A673 (cell line): Measurements from ENCODE around the gene TRMT2B. TPM values are rescaled to one million over a fixed set of nuclear protein-coding genes. Genes with fewer than 3 reads are reported as not detected.

Experiments
- BruUV-seq: library from RNA; stranded (reverse); fragments of 400-500 nt; replicated peaks from 2 replicates; lab custom pipeline; 2021; lab: Mats Ljungman, UMichigan
- CTCF ChIA-PET: fragments of 300-600 bp; sonication (Branson Sonifier 250); formaldehyde crosslinking; loops from one replicate; lab custom pipeline; 2022; ENCODE audit warnings: antibody characterized with exemption; lab: Charles Lee
- POLR2A ChIA-PET: fragments of 300-600 bp; sonication (Branson Sonifier 250); formaldehyde crosslinking; loops from one replicate; lab custom pipeline; 2022; ENCODE audit warnings: antibody characterized with exemption; ENCODE audit not compliant: low non-redundant PET; lab: Charles Lee
- DNase-seq: peaks from one replicate; pipeline ENCODE4 v3.0.0-alpha.2; 2015; ENCODE audit warnings: low spot score
- H3K27ac ChIP-seq: fragments of 200-600 bp; sonication (generic); 2 replicates; pipeline ENCODE4 v1.5.1; 2016; ENCODE audit warnings: mixed run types, low read depth, mild to moderate bottlenecking, mixed read lengths, antibody characterized with exemption, low read length; ENCODE audit not compliant: poor library complexity, severe bottlenecking
- H3K27me3 ChIP-seq: fragments of 200-600 bp; sonication (generic); replicated peaks from 2 replicates; pipeline ENCODE4 v1.6.1; 2017; ENCODE audit warnings: mixed run types, low read depth, mild to moderate bottlenecking, mixed read lengths, antibody characterized with exemption, low read length; ENCODE audit not compliant: insufficient read depth, poor library complexity
- H3K36me3 ChIP-seq: fragments of 200-600 bp; sonication (generic); 2 replicates; pipeline ENCODE4 v1.6.1; 2016; ENCODE audit warnings: mixed run types, mild to moderate bottlenecking, mixed read lengths, antibody characterized with exemption, low read length; ENCODE audit not compliant: insufficient read depth, poor library complexity, severe bottlenecking
- H3K4me1 ChIP-seq: fragments of 200-600 bp; sonication (generic); 2 replicates; pipeline ENCODE4 v1.6.1; 2017; ENCODE audit warnings: mixed run types, mild to moderate bottlenecking, mixed read lengths, antibody characterized with exemption, low read length; ENCODE audit not compliant: insufficient read depth, poor library complexity, severe bottlenecking
- H3K4me3 ChIP-seq: fragments of 200-600 bp; sonication (generic); 2 replicates; pipeline ENCODE4 v1.5.1; 2016; ENCODE audit warnings: low read depth, mixed run types, mild to moderate bottlenecking, mixed read lengths, low read length; ENCODE audit not compliant: poor library complexity, severe bottlenecking
- H3K9me3 ChIP-seq: fragments of 200-600 bp; sonication (generic); 2 replicates; pipeline ENCODE4 v1.6.1; 2016; ENCODE audit warnings: mixed run types, low read depth, mild to moderate bottlenecking, mixed read lengths, antibody characterized with exemption, low read length; ENCODE audit not compliant: poor library complexity, severe bottlenecking
- EZH2 ChIP-seq: fragments of 200-600 bp; sonication (generic); IDR thresholded peaks from 2 replicates; pipeline ENCODE4 v1.6.1; 2017; ENCODE audit warnings: borderline replicate concordance, low read depth, mild to moderate bottlenecking, mixed read lengths, antibody characterized with exemption, low read length; ENCODE audit not compliant: poor library complexity, severe bottlenecking
- intact Hi-C: fragments of 100-400 bp; cut with micrococcal nuclease; formaldehyde crosslinking; loops from one replicate; pipeline ENCODE4 v1.10.0; 2022; ENCODE audit not compliant: unreplicated experiment
- total RNA-seq: library from RNA; stranded (reverse); gene quantifications from 2 replicates; pipeline ENCODE4 v1.2.3, GENCODE V29; 2021
- TF ChIP-seq, protein P1 (sequence below): fragments of 300-800, 200-600 bp; sonication (generic); conservative IDR thresholded peaks from 2 replicates; pipeline ENCODE4 v1.5.1; 2017; ENCODE audit warnings: low read depth, mild to moderate bottlenecking, antibody characterized with exemption, low read length, moderate library complexity, mixed read lengths

Gene TRMT2B
- total RNA-seq, 1 experiment from 2014 or later: 20.8 TPM

- BruUV-seq: no TSS peak
- intact Hi-C loops: no loop called here
- POLR2A ChIA-PET: no interaction called here
- CTCF ChIA-PET: no interaction called here
- no peaks in the 10 kb centered on the region for H3K36me3 ChIP-seq
- no peaks in the 10 kb centered on the region for H3K9me3 ChIP-seq
- TF ChIP-seq, protein P1, sequence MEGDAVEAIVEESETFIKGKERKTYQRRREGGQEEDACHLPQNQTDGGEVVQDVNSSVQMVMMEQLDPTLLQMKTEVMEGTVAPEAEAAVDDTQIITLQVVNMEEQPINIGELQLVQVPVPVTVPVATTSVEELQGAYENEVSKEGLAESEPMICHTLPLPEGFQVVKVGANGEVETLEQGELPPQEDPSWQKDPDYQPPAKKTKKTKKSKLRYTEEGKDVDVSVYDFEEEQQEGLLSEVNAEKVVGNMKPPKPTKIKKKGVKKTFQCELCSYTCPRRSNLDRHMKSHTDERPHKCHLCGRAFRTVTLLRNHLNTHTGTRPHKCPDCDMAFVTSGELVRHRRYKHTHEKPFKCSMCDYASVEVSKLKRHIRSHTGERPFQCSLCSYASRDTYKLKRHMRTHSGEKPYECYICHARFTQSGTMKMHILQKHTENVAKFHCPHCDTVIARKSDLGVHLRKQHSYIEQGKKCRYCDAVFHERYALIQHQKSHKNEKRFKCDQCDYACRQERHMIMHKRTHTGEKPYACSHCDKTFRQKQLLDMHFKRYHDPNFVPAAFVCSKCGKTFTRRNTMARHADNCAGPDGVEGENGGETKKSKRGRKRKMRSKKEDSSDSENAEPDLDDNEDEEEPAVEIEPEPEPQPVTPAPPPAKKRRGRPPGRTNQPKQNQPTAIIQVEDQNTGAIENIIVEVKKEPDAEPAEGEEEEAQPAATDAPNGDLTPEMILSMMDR: no peak
- H3K4me1 ChIP-seq: no peaks in the 10 kb centered on the region
- H3K27me3 ChIP-seq: no peaks in the 10 kb centered on the region
- H3K27ac ChIP-seq: no peak overlapping the region
- no peak for DNase-seq
- H3K4me3 ChIP-seq: no peak overlapping the region
These were observed 29.3 kb upstream of the TRMT2B start for GRCh38 chrX:101081231-101081630.

GRCh38 chrX:101080326-101081124 is 28.6 kb upstream of the TRMT2B start:
- Histone ChIP-seq H3K4me3 (no peak overlapping the region), H3K4me1 (no peaks in the 10 kb centered on the region), H3K9me3 (no peaks in the 10 kb centered on the region), H3K36me3 (no peaks in the 10 kb centered on the region), H3K27ac (no peak overlapping the region), H3K27me3 (no peaks in the 10 kb centered on the region)
- CTCF ChIA-PET: no interaction called here
- POLR2A ChIA-PET: no interaction called here
- no peak for TF ChIP-seq EZH2
- TF ChIP-seq, protein P1: no peak
- intact Hi-C loops: no loop called here
- no peak for DNase-seq
- no TSS peak for BruUV-seq

GRCh38 chrX:101079736-101080270 is 27.9 kb upstream of the TRMT2B start:
- no TSS peak for BruUV-seq
- POLR2A ChIA-PET: no interaction called here

More at GRCh38 chrX:101079736-101080270, 27.9 kb upstream of the TRMT2B start:
- no peak overlapping the region for H3K27ac ChIP-seq
- H3K4me3 ChIP-seq: no peak overlapping the region
- DNase-seq: no peak
- CTCF ChIA-PET: interaction anchor here (0.6 kb wide), 1 partner anchor 53 kb away, joined by 3 read pairs; no protein-coding TSS in a partner anchor
- H3K4me1 ChIP-seq: no peaks in the 10 kb centered on the region
- intact Hi-C loops: no loop called here
- no peaks in the 10 kb centered on the region for H3K36me3 ChIP-seq
- no peaks in the 10 kb centered on the region for H3K9me3 ChIP-seq
- H3K27me3 ChIP-seq: no peaks in the 10 kb centered on the region
- TF ChIP-seq EZH2: no peak
- TF ChIP-seq, protein P1: no peak
